HG03103 (cell line): Measurements from ENCODE around the gene CRELD1.
A peak's percentile ranks its signal among the peaks of the same experiment; 100 is the strongest.
"Not testable (repeated sequence)": the region's sequence is repeated elsewhere in the genome, so short reads cannot be mapped to it uniquely, and the experiment has no call there.

Experiments used
- ATAC-seq: cut with Tn5 transposase; IDR thresholded peaks from one replicate; pipeline ENCODE4 v1.9.1; 2021; ENCODE audit warnings: low read depth; ENCODE audit not compliant: unreplicated experiment

Gene CRELD1

DNA sequence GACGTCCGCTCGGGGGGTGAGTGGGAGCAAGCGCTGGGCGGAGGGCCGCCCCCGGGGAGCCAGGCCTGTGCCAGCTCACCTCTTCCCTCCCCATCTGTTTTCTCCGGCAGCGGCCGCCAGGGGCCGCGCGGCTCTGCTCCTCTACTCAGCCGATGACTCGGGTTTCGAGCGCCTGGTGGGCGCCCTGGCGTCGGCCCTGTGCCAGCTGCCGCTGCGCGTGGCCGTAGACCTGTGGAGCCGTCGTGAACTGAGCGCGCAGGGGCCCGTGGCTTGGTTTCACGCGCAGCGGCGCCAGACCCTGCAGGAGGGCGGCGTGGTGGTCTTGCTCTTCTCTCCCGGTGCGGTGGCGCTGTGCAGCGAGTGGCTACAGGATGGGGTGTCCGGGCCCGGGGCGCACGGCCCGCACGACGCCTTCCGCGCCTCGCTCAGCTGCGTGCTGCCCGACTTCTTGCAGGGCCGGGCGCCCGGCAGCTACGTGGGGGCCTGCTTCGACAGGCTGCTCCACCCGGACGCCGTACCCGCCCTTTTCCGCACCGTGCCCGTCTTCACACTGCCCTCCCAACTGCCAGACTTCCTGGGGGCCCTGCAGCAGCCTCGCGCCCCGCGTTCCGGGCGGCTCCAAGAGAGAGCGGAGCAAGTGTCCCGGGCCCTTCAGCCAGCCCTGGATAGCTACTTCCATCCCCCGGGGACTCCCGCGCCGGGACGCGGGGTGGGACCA is 632 bp upstream of the CRELD1 start:
- peak; percentile 57 for ATAC-seq

DNA sequence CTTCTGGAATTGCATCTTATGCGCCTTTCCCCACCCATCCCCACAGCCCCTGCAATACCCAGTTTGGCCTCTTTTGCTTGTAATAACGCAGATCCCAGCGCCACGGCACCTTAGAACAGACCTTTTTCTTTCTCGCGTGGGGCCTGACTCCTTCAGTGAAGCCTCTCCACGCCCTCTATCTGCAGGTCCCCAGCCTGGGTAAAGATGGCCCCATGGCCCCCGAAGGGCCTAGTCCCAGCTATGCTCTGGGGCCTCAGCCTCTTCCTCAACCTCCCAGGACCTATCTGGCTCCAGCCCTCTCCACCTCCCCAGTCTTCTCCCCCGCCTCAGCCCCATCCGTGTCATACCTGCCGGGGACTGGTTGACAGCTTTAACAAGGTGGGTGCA is 594 bp downstream of the CRELD1 start:
- ATAC-seq: no peak

DNA sequence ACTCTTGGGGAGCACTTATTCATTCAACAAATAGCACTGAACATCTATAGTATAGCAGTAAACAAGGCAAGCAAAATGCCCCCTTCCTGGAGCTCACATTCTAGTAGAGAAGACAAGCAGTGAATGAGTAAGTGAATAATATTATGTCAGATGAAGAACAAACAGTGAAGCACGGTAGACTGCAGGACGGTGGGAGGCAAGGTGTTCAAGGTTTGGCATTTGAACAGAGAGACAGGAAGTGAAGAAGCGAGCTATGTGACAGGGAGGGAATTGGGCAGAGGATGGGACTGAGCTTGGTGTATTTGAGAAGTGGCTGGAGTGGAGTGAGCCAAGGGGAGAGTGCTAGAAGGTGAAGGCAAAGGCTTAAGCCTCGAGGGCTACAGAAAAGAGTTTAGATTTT is 1.4 kb downstream of the CRELD1 start:
- ATAC-seq: no peak

DNA sequence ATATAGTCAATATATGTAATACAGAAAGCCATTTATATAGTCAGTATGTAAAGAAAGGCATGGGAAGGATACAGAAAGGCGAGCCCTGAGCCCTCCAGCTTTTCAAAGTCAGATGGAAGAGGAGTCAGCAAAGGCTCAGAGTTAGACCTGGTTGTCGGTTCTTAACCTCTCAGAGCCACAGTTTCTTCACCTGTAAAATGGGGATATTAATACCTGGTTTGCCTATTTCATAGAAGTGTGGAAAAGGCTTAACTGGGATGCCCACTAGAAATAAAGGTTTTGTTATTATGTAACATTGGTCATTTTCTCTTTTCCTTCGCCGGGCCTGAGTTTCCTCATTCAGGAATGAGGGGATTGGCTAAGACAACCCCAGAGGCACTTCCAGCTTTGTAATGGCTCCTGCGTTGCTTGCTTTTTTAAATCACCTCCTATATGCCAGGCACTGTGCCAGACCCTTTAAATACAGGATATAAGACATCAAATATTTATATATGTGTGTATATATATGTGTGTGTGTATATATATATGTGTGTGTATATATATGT is 2.4 kb downstream of the CRELD1 start:
- no peak for ATAC-seq

DNA sequence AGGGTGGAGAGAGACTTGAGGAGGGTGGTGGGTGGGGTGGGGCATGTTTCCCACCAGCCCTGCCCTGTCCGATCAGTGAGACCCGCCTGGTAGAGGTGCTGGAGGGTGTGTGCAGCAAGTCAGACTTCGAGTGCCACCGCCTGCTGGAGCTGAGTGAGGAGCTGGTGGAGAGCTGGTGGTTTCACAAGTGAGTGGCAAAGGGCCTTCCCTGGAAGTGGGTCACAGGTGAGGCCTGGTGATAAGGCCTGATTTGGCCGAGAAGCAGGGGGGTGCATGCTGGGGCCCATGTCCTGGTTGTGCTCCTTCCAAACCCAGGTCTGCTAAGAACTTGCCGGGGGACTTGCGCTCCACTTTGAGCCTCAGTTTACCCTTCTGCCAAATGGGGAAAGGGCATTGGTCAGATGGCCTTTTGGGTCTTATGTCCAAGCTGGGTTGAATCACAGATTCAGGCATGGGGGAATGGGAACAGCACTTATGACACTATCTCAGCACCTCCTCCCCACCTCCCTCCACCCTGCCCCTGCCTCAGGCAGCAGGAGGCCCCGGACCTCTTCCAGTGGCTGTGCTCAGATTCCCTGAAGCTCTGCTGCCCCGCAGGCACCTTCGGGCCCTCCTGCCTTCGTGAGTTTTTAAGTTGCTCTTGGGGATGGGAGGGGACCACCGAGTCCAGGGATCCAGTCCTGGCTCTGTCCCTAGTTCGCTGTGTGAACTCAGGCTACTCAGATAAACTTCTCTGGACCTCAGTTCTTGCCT is 4.0 kb downstream of the CRELD1 start:
- ATAC-seq: no peak

DNA sequence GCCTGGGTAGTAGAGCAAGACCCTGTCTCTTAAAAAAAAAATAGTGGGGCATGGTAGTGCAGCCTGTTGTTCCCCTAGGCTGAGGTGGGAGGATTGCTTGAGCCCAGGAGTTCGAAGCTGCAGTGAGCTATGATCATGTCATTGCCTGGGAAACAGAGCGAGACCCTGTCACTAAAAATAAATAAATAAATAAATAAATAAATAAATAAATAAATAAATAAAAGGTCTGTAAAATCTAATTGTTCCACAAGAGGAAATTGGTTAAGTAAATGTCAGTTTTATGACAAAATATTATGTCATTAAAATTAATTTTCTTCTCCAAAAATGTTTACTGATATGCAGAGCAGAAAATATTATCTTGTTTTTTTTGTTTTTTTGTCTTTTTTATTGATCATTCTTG is 5.3 kb downstream of the CRELD1 start:
- ATAC-seq: no peak

DNA sequence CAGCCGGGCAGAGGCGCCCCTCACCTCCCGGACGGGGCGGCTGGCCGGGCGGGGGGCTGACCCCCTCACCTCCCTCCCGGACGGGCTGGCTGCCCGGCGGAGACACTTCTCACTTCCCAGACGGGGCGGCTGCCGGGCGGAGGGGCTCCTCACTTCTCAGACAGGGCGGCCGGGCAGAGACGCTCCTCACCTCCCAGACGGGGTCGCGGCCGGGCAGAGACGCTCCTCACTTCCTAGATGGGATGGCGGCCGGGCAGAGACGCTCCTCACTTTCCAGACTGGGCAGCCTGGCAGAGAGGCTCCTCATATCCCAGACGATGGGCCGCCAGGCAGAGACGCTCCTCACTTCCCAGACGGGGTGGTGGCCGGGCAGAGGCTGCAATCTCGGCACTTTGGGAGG is 6.3 kb downstream of the CRELD1 start:
- ATAC-seq: not testable (repeated sequence)

DNA sequence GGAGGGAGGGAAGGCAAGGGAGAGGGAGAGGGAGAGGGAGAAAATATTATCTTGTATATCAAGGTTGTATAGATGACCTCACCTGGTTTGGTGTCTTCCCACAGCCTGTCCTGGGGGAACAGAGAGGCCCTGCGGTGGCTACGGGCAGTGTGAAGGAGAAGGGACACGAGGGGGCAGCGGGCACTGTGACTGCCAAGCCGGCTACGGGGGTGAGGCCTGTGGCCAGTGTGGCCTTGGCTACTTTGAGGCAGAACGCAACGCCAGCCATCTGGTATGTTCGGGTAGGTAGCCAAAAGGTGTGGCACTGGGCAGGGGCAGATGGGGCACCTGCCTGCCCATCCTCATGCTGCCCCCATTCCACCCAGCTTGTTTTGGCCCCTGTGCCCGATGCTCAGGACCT is 7.1 kb downstream of the CRELD1 start:
- no peak for ATAC-seq

DNA sequence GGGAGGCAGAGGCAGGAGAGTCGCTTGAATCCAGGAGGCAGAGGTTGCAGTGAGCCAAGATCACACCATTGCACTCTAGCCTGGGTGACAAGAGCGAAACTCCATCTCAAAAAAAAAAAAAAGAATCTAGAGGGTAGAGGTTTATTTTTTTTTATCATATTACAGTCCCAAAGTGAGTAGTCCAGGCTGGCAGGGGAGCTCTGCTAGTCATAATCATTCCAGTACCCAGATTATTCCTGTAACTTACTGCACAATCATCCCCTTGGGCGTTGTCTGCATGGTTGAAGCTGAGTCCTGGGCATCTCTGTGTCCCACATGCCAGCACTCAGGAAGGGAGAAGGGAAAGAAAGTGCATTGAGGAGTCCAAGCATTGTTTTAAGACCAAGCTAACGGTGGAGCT is 8.5 kb downstream of the CRELD1 start:
- ATAC-seq: no peak

DNA sequence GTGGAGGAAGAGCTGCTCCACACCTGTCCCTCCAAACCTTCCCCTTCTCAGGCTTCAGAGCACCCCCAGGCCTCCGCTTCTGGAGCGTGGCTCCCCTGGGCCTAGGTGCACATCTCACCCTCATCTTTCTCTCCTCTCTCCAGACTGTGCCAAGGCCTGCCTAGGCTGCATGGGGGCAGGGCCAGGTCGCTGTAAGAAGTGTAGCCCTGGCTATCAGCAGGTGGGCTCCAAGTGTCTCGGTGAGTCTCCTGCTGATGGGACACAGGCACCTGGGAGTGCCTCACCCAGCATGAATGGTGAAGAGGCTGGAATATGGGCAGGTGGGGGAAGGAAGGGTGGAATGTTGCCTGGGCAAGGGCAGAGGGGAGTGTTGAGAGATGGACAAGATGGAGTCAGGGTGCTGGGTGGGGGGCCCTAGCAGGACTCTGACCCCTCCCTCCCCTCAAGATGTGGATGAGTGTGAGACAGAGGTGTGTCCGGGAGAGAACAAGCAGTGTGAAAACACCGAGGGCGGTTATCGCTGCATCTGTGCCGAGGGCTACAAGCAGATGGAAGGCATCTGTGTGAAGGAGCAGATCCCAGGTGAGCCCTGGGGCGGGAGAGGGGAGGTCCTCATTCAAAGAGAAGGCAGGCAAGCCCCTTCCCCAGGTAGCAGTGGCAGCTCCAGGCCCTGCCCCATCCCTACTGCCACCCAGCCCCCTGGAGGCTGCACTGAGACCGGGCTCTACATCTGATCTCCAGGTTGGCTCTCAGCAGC is 9.5 kb downstream of the CRELD1 start:
- no peak for ATAC-seq

DNA sequence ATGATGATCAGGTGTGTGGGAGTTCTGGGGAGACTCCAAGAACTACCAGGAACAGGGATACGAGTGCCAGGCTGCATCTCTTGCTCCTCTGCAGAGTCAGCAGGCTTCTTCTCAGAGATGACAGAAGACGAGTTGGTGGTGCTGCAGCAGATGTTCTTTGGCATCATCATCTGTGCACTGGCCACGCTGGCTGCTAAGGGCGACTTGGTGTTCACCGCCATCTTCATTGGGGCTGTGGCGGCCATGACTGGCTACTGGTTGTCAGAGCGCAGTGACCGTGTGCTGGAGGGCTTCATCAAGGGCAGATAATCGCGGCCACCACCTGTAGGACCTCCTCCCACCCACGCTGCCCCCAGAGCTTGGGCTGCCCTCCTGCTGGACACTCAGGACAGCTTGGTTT is 10.6 kb downstream of the CRELD1 start:
- ATAC-seq: no peak

DNA sequence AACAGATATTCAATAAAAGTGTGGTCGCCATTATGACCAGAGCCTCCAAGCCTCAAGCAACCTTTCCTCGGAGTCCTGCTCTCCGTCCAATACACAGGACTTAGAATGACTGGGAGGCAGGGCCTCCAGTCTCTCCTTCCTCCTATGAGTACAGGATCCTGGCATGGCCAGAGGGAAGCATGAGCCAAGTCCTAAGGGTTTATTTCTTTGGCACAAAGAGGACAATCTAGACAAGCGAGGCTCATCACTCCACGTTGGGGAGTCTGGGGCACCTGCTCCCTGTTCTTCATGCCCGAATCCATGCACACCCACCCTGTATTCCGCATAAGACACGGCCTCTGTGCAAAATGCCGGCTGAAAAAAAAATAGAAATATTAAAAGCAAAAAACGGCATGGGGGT is 11.7 kb downstream of the CRELD1 start:
- ATAC-seq: no peak

DNA sequence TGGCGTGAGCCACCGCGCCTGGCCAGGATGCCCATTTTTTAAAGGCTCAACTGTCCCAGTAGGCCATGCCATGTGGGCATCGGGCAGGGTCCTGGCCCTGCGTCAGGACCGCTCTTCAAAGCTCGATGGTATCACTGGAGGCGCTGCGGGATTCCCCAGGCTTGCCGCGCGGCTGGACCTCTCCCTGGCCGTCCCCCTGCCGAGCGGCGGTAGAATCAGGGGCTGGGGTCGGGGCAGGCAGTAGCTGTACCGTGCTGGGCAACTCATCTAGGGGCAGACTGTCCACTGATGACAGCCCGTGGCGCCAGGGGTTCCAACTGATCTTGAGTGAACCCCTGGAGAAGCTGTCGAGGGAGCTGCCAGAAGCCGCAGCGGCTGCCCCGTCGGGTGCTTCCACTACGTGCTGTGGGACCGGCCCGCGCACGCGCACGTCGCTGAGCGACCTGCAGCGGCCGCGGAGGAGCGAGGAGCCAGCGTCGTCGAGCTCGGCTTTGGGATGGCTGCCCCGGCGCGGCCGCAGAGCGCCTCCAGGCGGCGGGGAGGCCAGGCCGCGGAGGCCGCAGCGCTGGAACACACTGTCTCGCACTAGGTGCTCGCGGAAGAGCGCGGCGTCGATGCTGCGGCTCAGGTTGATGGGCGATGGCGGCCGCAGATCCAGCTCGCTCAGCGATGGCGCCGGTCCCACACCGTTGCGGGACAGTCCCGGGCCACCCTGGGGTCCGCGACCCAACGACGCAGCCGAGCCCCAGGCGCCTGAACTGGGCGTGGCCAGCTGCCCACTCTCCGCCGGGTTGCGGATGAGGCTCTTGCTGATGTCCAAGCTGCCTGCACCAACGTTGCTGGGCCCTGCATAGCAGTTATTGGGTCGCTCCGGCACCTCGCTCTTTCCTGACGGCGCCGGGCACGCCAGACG is 12.7 kb downstream of the CRELD1 start:
- ATAC-seq: no peak

DNA sequence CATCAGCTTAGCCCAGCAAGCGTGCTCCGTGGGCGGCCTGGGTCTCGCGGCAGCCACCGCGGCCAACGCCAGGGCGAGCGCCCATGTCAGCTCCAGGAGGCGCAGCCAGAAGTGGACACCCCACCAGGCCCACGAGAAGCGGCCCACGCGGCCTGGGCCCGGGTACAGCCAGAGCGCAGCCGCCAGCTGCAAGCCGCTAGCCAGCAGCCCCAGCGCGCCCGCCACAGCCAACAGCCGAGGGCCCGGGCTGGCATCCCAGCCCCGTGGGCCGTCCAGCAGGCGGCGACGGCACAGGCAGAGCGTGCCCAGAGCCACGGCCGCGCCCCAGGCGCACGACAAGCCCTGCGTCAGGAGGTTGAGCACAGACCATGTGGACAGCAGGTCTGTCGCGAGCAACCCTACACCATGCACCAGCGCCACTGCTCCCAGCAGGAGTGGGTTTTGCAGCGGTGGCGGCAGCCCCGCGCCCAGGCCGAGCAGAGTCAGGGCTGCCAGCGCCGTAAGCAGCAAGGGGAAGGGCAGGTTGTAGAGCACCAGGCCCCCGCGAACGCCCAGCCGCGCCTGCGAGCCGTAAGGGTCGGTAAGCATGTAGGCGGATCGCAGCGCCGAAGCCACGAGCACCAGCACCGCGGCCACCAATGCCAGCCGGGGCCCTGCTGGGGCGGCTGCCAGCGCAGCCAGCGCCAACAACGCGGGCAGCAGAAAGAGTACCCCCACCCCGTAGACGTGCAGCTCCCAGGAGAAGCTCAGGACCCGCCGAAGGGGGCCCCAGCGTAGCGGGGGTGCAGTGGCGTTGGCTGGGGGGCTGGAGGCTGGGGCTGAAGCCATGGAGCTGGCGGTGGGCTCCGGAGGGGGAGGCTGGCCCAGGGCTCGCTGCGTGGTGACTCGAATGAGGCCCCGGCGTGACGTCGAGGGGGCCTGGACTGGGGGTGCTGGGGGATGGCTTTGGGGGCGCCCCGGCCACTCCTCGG is 13.7 kb downstream of the CRELD1 start:
- no peak for ATAC-seq

DNA sequence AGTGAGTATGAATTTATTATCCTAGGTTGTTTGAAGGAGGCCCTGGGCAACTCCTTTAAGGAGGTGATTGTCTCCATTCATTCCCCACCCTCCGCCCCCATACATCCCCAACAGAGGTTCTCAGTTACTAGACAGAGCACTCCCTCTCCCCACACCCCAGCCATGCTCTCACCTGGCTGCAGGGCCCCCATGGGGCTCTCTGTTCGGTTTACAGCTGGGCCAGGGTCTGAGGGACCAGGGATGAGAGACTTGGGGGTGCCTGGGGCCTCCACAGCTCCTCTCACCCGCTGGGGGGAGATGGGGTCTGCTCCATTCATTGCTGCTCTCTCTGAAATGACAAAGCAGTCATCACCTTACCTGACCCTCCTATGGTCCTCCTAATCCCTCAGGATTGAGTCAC is 15.0 kb downstream of the CRELD1 start:
- no peak for ATAC-seq

DNA sequence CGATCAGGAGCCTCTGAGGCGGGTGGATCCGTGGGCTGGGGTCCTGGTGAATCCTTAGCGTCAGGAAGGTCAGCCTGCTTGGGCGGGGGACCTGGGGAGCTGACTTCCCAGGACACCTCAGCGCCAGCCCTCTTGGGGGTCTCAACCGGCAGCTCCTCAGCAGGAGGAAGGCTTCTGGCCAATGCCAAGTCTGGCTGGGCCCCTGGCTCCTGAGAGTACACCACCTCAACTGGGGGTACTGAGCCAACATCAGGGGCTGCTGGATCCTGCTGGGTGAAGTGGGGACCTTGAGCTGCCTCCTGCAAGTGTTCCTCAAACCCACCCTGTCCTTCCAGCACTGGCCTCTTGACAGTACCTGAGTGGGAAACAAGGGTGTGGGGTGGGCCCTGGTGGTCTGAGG is 15.5 kb downstream of the CRELD1 start:
- ATAC-seq: no peak

DNA sequence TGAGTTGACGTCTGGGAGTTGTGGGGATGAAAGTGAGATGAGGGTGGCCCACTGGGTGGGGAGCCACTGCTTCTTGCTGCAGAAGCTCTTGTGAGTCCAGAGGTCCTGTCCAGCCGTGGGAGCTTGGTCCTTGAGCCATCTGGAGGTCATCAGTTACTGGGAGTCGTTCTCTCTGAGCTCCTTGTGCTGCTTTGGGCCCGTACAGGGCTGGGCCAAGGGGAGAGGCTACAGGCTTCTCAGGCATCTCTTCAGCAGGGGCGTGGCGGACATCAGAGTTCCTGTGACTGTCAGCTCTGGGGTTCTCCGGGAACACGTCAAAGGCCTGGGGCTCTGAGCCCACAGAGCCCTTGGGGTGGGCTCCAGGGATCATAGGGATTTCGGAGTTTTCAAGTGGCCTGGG is 16.0 kb downstream of the CRELD1 start:
- ATAC-seq: no peak

DNA sequence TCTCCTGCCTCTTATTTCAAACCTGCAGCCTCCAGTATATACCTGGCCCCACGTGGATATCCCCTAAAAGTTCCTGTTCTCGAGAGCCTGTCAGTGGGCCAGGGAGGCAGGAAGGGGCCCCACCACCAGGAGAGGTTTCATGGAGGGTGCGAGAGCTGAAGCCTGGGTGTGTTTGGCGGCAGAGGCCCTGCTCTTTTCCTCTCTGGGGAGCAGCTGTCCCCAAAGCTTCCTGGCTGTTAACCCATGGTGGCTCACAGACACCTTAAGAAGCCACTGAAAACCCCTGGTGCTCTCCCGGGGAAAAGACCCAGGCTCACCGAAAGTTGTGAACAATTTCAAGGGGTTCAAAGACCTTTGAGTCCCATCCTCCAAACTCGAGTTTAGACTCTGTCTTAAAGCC is 17.5 kb downstream of the CRELD1 start:
- no peak for ATAC-seq

DNA sequence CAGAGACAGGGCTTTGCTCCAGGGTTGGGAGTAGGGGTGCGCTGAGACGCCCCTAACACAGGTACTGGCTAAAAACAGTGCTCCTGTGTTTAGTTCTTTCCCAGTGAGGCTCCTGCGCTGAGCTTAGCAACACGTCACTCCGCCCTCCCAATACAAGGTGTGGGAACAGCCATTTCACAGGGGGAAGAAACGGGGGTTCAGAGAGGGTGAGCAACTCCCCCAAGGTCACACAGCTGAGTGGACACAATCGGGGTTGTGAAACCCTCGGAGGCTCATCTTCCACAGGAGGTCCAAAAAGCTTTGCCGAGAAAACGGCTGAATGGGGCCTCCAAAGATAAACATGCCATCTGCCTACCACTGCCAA is 17.9 kb downstream of the CRELD1 start:
- ATAC-seq: no peak
